Uterus (tissue), 2 donors: ENCODE results near the gene RTRAF.

ENCODE experiments used
- POLR2A ChIP-seq, 2 donors: fragments of 450-650 bp; IDR thresholded peaks; one replicate each; pipeline ENCODE4 v1.6.1; 2016; ENCODE audit warnings: antibody characterized with exemption in 2 of 2, mild to moderate bottlenecking in 1 of 2, moderate library complexity in 1 of 2
- TF ChIP-seq, protein P1 (sequence below), 4 experiments: fragments of 200-600 bp in 2 of 4; fragments of 450-650 bp in 2 of 4; sonication (generic) in 2 of 4; IDR thresholded peaks; one replicate each; pipeline ENCODE4 v1.5.1; 2016 to 2019; ENCODE audit warnings: antibody characterized with exemption in 4 of 4, mild to moderate bottlenecking in 2 of 4, moderate library complexity in 1 of 4

GRCh38 chr14:51988221-51988620, 1.1 kb upstream of the RTRAF start:
- TF ChIP-seq, protein P1, sequence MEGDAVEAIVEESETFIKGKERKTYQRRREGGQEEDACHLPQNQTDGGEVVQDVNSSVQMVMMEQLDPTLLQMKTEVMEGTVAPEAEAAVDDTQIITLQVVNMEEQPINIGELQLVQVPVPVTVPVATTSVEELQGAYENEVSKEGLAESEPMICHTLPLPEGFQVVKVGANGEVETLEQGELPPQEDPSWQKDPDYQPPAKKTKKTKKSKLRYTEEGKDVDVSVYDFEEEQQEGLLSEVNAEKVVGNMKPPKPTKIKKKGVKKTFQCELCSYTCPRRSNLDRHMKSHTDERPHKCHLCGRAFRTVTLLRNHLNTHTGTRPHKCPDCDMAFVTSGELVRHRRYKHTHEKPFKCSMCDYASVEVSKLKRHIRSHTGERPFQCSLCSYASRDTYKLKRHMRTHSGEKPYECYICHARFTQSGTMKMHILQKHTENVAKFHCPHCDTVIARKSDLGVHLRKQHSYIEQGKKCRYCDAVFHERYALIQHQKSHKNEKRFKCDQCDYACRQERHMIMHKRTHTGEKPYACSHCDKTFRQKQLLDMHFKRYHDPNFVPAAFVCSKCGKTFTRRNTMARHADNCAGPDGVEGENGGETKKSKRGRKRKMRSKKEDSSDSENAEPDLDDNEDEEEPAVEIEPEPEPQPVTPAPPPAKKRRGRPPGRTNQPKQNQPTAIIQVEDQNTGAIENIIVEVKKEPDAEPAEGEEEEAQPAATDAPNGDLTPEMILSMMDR (IDR thresholded peaks at IDR 0.05) = no peak
- no peak for TF ChIP-seq POLR2A (IDR thresholded peaks at IDR 0.05)
